HG02870 (cell line): ENCODE results near the gene SLC7A7.
"Not testable (repeated sequence)": the region's sequence is repeated elsewhere in the genome, so short reads cannot be mapped to it uniquely, and the experiment has no call there.

ENCODE experiments used
- ATAC-seq: cut with Tn5 transposase; IDR thresholded peaks from one replicate; pipeline ENCODE4 v1.9.1; 2021; ENCODE audit warnings: mild to moderate bottlenecking, moderate library complexity; ENCODE audit not compliant: unreplicated experiment

SLC7A7 gene

GRCh38 chr14:22844221-22845102 lies 29.2 kb upstream of the SLC7A7 start:
- ATAC-seq = no peak

- ATAC-seq = no peak
Measured at GRCh38 chr14:22843123-22843925, 28.1 kb upstream of the SLC7A7 start.

GRCh38 chr14:22842211-22843122 lies 27.2 kb upstream of the SLC7A7 start:
- no peak for ATAC-seq

GRCh38 chr14:22841769-22842168 lies 26.5 kb upstream of the SLC7A7 start:
- ATAC-seq = no peak

GRCh38 chr14:22841311-22841710 lies 26.1 kb upstream of the SLC7A7 start:
- no peak for ATAC-seq

- no peak for ATAC-seq
Measured at GRCh38 chr14:22839159-22839779, 24.0 kb upstream of the SLC7A7 start.

- ATAC-seq = no peak
Measured at GRCh38 chr14:22838631-22839041, 23.4 kb upstream of the SLC7A7 start.

- no peak for ATAC-seq
Measured at GRCh38 chr14:22837750-22838538, 22.7 kb upstream of the SLC7A7 start.

- ATAC-seq = no peak
Measured at GRCh38 chr14:22837114-22837749, 22.0 kb upstream of the SLC7A7 start.

GRCh38 chr14:22836301-22837113 lies 21.3 kb upstream of the SLC7A7 start, which contains the start of gene MMP14:
Gene MMP14 (plus strand): TSS chr14:22836585. CDS start chr14:22836818, 233 bp downstream.
- ATAC-seq = no peak

GRCh38 chr14:22835505-22835904 lies 20.3 kb upstream of the SLC7A7 start:
- ATAC-seq = no peak

GRCh38 chr14:22830443-22831010 lies 15.3 kb upstream of the SLC7A7 start:
- ATAC-seq = no peak

- peak; percentile 89 for ATAC-seq
Measured at GRCh38 chr14:22829661-22830442, 14.6 kb upstream of the SLC7A7 start, which contains the start of gene MRPL52. Gene MRPL52 (plus strand): TSS chr14:22829887. CDS start chr14:22829913, 26 bp downstream.

- ATAC-seq = not testable (repeated sequence)
Measured at GRCh38 chr14:22829076-22829660, 13.9 kb upstream of the SLC7A7 start.

GRCh38 chr14:22824711-22825359 lies 9.6 kb upstream of the SLC7A7 start:
- ATAC-seq = no peak

- ATAC-seq = peak; percentile 52
Measured at GRCh38 chr14:22822571-22823098, 7.4 kb upstream of the SLC7A7 start.
